Measurements from ENCODE around the gene ARPC4.

The ARPC4 gene

GRCh38 chr3:9779075-9779593, 13.7 kb upstream of the ARPC4 start:
- no peak overlapping the region for H3K4me3 ChIP-seq (replicated peaks; ENCODE audit: low read depth, low read length)
- no peak for DNase-seq (ENCODE audit: low read depth)
- TF ChIP-seq, protein P1, sequence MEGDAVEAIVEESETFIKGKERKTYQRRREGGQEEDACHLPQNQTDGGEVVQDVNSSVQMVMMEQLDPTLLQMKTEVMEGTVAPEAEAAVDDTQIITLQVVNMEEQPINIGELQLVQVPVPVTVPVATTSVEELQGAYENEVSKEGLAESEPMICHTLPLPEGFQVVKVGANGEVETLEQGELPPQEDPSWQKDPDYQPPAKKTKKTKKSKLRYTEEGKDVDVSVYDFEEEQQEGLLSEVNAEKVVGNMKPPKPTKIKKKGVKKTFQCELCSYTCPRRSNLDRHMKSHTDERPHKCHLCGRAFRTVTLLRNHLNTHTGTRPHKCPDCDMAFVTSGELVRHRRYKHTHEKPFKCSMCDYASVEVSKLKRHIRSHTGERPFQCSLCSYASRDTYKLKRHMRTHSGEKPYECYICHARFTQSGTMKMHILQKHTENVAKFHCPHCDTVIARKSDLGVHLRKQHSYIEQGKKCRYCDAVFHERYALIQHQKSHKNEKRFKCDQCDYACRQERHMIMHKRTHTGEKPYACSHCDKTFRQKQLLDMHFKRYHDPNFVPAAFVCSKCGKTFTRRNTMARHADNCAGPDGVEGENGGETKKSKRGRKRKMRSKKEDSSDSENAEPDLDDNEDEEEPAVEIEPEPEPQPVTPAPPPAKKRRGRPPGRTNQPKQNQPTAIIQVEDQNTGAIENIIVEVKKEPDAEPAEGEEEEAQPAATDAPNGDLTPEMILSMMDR (IDR thresholded peaks at IDR 0.05; ENCODE audit: low read length, missing control alignments) = no peak

DNA sequence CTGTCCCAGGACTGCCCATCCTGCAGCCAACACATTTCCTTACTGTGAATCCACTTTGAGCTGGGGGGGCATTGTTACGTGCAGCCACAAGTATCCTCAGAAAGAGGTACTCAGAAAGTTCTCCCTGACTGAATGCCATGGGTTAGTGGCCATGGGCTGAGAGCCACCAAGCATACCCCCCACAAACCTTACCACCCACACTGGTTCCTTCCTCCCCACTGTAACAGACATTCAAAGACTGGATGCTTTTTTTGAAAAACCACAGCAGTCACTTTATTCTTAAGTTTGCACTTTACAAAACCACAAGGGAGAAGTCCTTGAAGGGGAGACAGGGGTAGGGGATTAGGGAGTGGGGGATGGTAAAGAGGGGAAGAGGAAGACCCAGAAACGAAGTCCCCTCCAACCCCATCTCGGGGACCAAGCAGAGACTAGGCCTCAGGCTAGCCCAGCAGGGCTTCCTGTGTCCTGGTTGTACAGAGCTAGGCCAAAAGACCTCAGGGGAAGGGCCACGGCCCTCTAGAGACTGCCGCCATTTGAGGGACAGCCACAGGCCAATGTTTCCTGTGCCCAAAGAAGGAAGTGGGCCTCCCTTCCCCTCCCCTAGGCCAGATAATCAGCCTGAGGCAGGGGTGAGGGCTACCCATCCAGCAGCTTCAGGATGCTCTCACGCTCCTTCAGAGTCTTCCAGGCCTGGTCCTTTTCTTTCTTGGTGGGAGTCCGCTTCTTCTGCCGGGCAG, 13.0 kb upstream of the ARPC4 start:
- no peak for DNase-seq (ENCODE audit: low read depth)
- no peak overlapping the region for H3K4me3 ChIP-seq (replicated peaks; ENCODE audit: low read depth, low read length)
- TF ChIP-seq, protein P1 (IDR thresholded peaks at IDR 0.05; ENCODE audit: low read length, missing control alignments) = no peak

DNA sequence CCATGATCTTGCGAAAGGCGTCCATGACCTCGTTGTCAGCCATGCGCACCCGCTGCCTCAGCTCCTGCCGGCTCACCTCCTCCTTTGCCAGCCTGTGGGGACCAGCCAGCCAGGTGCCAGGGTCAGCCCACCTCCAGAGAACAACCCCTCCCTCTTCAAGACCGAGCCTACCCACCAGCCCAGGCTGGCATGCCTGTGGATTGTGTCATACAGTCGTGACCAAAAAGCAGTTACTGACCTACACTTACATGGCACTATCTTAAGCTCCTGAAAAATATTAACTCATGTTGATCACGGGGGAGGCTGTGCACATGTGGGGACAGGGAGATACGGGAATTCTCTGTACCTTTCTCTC, 12.4 kb upstream of the ARPC4 start:
- no peak overlapping the region for H3K4me3 ChIP-seq (replicated peaks; ENCODE audit: low read depth, low read length)
- TF ChIP-seq, protein P1 (IDR thresholded peaks at IDR 0.05; ENCODE audit: low read length, missing control alignments) = no peak
- no peak for DNase-seq (ENCODE audit: low read depth)

GRCh38 chr3:9780910-9781309, 12.0 kb upstream of the ARPC4 start:
- DNase-seq (ENCODE audit: low read depth) = no peak
- no peak overlapping the region for H3K4me3 ChIP-seq (replicated peaks; ENCODE audit: low read depth, low read length)
- TF ChIP-seq, protein P1 (IDR thresholded peaks at IDR 0.05; ENCODE audit: low read length, missing control alignments) = no peak

DNA sequence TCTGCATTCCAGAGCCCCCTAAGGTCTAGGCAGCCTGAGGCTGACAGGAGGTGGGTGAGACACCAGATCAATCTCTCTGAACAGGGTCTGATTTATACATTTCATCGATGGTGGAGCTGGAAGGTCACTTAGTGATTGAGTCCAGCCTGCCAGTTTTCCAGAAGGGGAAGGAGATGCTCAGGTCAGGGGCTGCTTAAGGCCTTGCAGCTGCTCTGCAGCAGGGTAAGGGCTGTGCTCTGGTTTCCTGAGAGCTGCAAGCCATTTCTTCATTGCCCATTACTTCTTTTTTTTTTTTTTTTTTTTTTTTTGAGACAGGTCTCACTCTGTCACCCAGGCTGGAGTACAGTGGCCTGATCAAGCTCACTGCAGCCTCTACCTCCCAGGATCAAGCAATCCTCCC, 11.3 kb upstream of the ARPC4 start:
- TF ChIP-seq, protein P1 (IDR thresholded peaks at IDR 0.05; ENCODE audit: low read length, missing control alignments) = no peak
- no peak overlapping the region for H3K4me3 ChIP-seq (replicated peaks; ENCODE audit: low read depth, low read length)
- no peak for DNase-seq (ENCODE audit: low read depth)

DNA sequence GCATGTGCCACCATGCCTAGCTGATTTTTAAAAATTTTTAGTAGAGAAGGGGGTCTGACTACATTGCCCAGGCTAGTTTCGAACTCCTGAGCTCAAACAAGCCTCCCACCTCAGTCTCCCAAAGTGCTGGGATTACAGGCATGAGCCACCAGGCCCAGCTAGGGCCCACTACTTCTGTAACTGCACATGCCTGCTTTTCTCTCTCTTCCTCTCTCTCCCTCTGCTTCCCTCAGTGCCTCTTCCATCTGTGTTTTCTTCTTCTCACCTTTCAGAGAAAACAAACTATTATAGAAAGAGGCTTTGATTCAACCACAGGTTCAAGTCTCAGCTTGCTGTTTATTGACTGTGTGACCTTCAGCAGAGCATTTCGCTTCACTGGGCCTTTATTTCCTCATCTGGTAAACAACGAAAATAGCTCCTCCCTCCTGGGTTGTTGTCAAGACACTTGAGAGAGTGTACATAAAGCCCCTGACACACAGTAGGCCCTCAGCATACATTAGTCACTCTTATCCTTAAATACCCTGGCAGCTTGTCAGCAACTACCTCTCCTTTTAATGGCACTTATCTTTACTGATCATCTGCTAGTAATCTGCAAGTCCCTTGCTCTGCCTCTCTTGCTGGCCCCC, 10.8 kb upstream of the ARPC4 start:
- no peak overlapping the region for H3K4me3 ChIP-seq (replicated peaks; ENCODE audit: low read depth, low read length)
- TF ChIP-seq, protein P1 (IDR thresholded peaks at IDR 0.05; ENCODE audit: low read length, missing control alignments) = no peak
- DNase-seq (ENCODE audit: low read depth) = no peak
